OCI-LY3 (cell line): Measurements from ENCODE around the gene TMEM129.

Experiments
- CTCF ChIP-seq: fragments of 200-600, 300-600 bp; sonication (generic); IDR thresholded peaks from 2 replicates; pipeline ENCODE4 v1.5.1; 2014; ENCODE audit warnings: antibody characterized with exemption, low read length, low read depth
- EZH2phosphoT487 ChIP-seq: fragments of 200-600 bp; shearing (Covaris generic); IDR thresholded peaks from 2 replicates; pipeline ENCODE4 v1.6.1; 2018; ENCODE audit warnings: antibody characterized with exemption, mixed run types, low read depth

DNA sequence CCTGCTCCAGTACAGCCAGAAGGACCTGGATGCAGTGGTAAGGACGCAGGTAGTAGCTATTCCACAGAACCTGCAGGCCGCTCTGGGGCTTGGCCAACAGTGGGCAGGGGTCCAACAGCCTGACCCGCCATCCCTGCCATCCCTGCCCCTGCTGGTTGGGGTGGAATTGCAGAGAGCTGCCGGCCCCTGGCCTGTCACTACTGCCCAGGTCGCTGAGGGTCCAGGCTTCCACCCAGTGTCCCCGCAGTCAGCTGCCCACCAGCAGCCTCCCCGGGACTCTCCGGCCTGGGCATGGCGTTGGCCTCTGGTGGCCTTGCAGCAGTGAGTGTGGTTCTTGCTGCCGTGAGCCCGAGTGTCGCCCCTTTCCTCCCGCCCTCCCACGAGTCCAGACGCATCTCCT, 16.5 kb upstream of the TMEM129 start:
- no peak for TF ChIP-seq CTCF
- no peak for TF ChIP-seq EZH2phosphoT487
